ENCODE data around the gene ABO.
"Not testable (repeated sequence)": the region's sequence is repeated elsewhere in the genome, so short reads cannot be mapped to it uniquely, and the experiment has no call there.

The ABO gene

GRCh38 chr9:133275105-133276000 lies at the start of gene ABO:
Gene ABO (minus strand): TSS chr9:133275201.
- Mint-ChIP-seq H3K27ac (no peak within 1 kb of the TSS), H3K36me3 (peaks cover 3% of the 10 kb centered on the region), H3K4me3 (no peak within 1 kb of the TSS), H3K27me3 (peaks cover 19% of the 10 kb centered on the region), H3K4me1 (no peaks in the 10 kb centered on the region), H3K9me3 (peaks cover 3% of the 10 kb centered on the region)
- ATAC-seq (ENCODE audit: low read depth) (no peak), DNase-seq (ENCODE audit: low spot score in 2 of 2) (no peak)

- Mint-ChIP-seq H3K4me3 (no peak overlapping the region), H3K9me3 (no peaks in the 10 kb centered on the region), H3K27ac (no peak overlapping the region), H3K36me3 (peaks cover 1% of the 10 kb centered on the region), H3K27me3 (peaks cover 7% of the 10 kb centered on the region), H3K4me1 (peaks cover 10% of the 10 kb centered on the region)
- ATAC-seq (ENCODE audit: low read depth) (no peak), DNase-seq (ENCODE audit: low spot score in 2 of 2) (no peak)
Measured at GRCh38 chr9:133323991-133324703, 49.1 kb upstream of the ABO start.

- Mint-ChIP-seq H3K36me3 (peaks cover 1% of the 10 kb centered on the region), H3K9me3 (no peaks in the 10 kb centered on the region), H3K4me1 (peaks cover 4% of the 10 kb centered on the region), H3K27ac (no peak overlapping the region), H3K4me3 (no peak overlapping the region), H3K27me3 (peaks cover 7% of the 10 kb centered on the region)
- DNase-seq (ENCODE audit: low spot score in 2 of 2) (no peak), ATAC-seq (ENCODE audit: low read depth) (no peak)
Measured at GRCh38 chr9:133323211-133323610, 48.2 kb upstream of the ABO start.

GRCh38 chr9:133322701-133323100 lies 47.7 kb upstream of the ABO start:
- Mint-ChIP-seq H3K27ac (no peak overlapping the region), H3K36me3 (peaks cover 1% of the 10 kb centered on the region), H3K27me3 (peaks cover 8% of the 10 kb centered on the region), H3K9me3 (no peaks in the 10 kb centered on the region), H3K4me1 (peaks cover 4% of the 10 kb centered on the region), H3K4me3 (no peak overlapping the region)
- ATAC-seq (ENCODE audit: low read depth) = no peak
- no peak for DNase-seq (ENCODE audit: low spot score in 2 of 2)

- ATAC-seq (ENCODE audit: low read depth) = no peak
- H3K27me3 Mint-ChIP-seq = peaks cover 12% of the 10 kb centered on the region
- H3K27ac Mint-ChIP-seq = no peak overlapping the region
- no peaks in the 10 kb centered on the region for H3K9me3 Mint-ChIP-seq
- H3K4me1 Mint-ChIP-seq = peaks cover 4% of the 10 kb centered on the region
- DNase-seq (ENCODE audit: low spot score in 2 of 2) = no peak
- peaks cover 1% of the 10 kb centered on the region for H3K36me3 Mint-ChIP-seq
- no peak overlapping the region for H3K4me3 Mint-ChIP-seq
Measured at GRCh38 chr9:133321411-133321935, 46.5 kb upstream of the ABO start.

GRCh38 chr9:133320421-133320881 lies 45.5 kb upstream of the ABO start:
- DNase-seq (ENCODE audit: low spot score in 2 of 2) = no peak
- peaks cover 1% of the 10 kb centered on the region for H3K9me3 Mint-ChIP-seq
- H3K4me1 Mint-ChIP-seq = peaks cover 4% of the 10 kb centered on the region
- no peak overlapping the region for H3K27ac Mint-ChIP-seq
- H3K27me3 Mint-ChIP-seq = peaks cover 15% of the 10 kb centered on the region
- H3K4me3 Mint-ChIP-seq = no peak overlapping the region
- H3K36me3 Mint-ChIP-seq = peaks cover 1% of the 10 kb centered on the region
- ATAC-seq (ENCODE audit: low read depth) = no peak

- H3K27me3 Mint-ChIP-seq = peaks cover 14% of the 10 kb centered on the region
- H3K36me3 Mint-ChIP-seq; H3K4me3 Mint-ChIP-seq; H3K4me1 Mint-ChIP-seq; ATAC-seq (ENCODE audit: low read depth); H3K27ac Mint-ChIP-seq; H3K9me3 Mint-ChIP-seq; DNase-seq (ENCODE audit: low spot score in 2 of 2): not testable (repeated sequence)
Measured at GRCh38 chr9:133317551-133317950, 42.5 kb upstream of the ABO start.

GRCh38 chr9:133315997-133316396 lies 41.0 kb upstream of the ABO start:
- Mint-ChIP-seq H3K4me1 (no peaks in the 10 kb centered on the region), H3K9me3 (peaks cover 1% of the 10 kb centered on the region), H3K4me3 (no peak overlapping the region), H3K27ac (no peak overlapping the region), H3K36me3 (no peaks in the 10 kb centered on the region), H3K27me3 (peaks cover 11% of the 10 kb centered on the region)
- ATAC-seq (ENCODE audit: low read depth) (no peak), DNase-seq (ENCODE audit: low spot score in 2 of 2) (no peak)

- Mint-ChIP-seq H3K27me3 (peaks cover 19% of the 10 kb centered on the region), H3K27ac (no peak overlapping the region), H3K9me3 (no peaks in the 10 kb centered on the region), H3K4me3 (no peak overlapping the region), H3K4me1 (no peaks in the 10 kb centered on the region), H3K36me3 (no peaks in the 10 kb centered on the region)
- DNase-seq (ENCODE audit: low spot score in 2 of 2) (no peak), ATAC-seq (ENCODE audit: low read depth) (no peak)
Measured at GRCh38 chr9:133309608-133310007, 34.6 kb upstream of the ABO start.

GRCh38 chr9:133307301-133307700 lies 32.3 kb upstream of the ABO start:
- no peak overlapping the region for H3K4me3 Mint-ChIP-seq
- peaks cover 19% of the 10 kb centered on the region for H3K27me3 Mint-ChIP-seq
- H3K4me1 Mint-ChIP-seq = no peaks in the 10 kb centered on the region
- ATAC-seq (ENCODE audit: low read depth) = no peak
- DNase-seq (ENCODE audit: low spot score in 2 of 2) = no peak
- H3K27ac Mint-ChIP-seq = no peak overlapping the region
- H3K9me3 Mint-ChIP-seq = no peaks in the 10 kb centered on the region
- H3K36me3 Mint-ChIP-seq = no peaks in the 10 kb centered on the region

- Mint-ChIP-seq H3K9me3 (no peaks in the 10 kb centered on the region), H3K36me3 (no peaks in the 10 kb centered on the region), H3K27me3 (peaks cover 19% of the 10 kb centered on the region), H3K27ac (no peak overlapping the region), H3K4me3 (no peak overlapping the region), H3K4me1 (no peaks in the 10 kb centered on the region)
- no peak for ATAC-seq (ENCODE audit: low read depth)
- DNase-seq (ENCODE audit: low spot score in 2 of 2) = no peak
Measured at GRCh38 chr9:133306242-133307204, 31.5 kb upstream of the ABO start.

- peaks cover 19% of the 10 kb centered on the region for H3K27me3 Mint-ChIP-seq
- H3K4me3 Mint-ChIP-seq = no peak overlapping the region
- H3K27ac Mint-ChIP-seq = no peak overlapping the region
- DNase-seq (ENCODE audit: low spot score in 2 of 2) (no peak), ATAC-seq (ENCODE audit: low read depth) (no peak)
- no peaks in the 10 kb centered on the region for H3K9me3 Mint-ChIP-seq
- H3K4me1 Mint-ChIP-seq = no peaks in the 10 kb centered on the region
- H3K36me3 Mint-ChIP-seq = no peaks in the 10 kb centered on the region
Measured at GRCh38 chr9:133305731-133306130, 30.7 kb upstream of the ABO start.

GRCh38 chr9:133304477-133305377 lies 29.7 kb upstream of the ABO start:
- Mint-ChIP-seq H3K4me1 (no peaks in the 10 kb centered on the region), H3K9me3 (no peaks in the 10 kb centered on the region), H3K36me3 (no peaks in the 10 kb centered on the region), H3K27me3 (peaks cover 16% of the 10 kb centered on the region), H3K27ac (no peak overlapping the region), H3K4me3 (no peak overlapping the region)
- ATAC-seq (ENCODE audit: low read depth) (no peak), DNase-seq (ENCODE audit: low spot score in 2 of 2) (no peak)
